PC-3 (cell line): ENCODE data around the gene ZFPL1. TPM values are rescaled to one million over a fixed set of nuclear protein-coding genes. Genes with fewer than 3 reads are reported as not detected.
A peak's percentile ranks its signal among the peaks of the same experiment; 100 is the strongest.

Experiments used
- ATAC-seq: fragments of 200-7000 bp; cut with Tn5 transposase; 2 replicates; pipeline ENCODE4 v1.9.1; 2020; ENCODE audit warnings: mild to moderate bottlenecking, moderate library complexity
- BruUV-seq: library from RNA; stranded (reverse); fragments of 400-500 nt; replicated peaks from 2 replicates; lab custom pipeline; 2021; lab: Mats Ljungman, UMichigan
- CTCF ChIA-PET: fragments of 300-600 bp; sonication (Branson Sonifier 250); formaldehyde crosslinking; loops from one replicate; lab custom pipeline; 2022; ENCODE audit warnings: antibody characterized with exemption; lab: Charles Lee
- POLR2A ChIA-PET: fragments of 300-600 bp; sonication (Branson Sonifier 250); formaldehyde crosslinking; loops from one replicate; lab custom pipeline; 2022; ENCODE audit warnings: antibody characterized with exemption; ENCODE audit not compliant: unreplicated experiment; lab: Charles Lee
- DNase-seq: peaks from one replicate; pipeline ENCODE4 v3.0.0-alpha.2; 2015
- H2AFZ ChIP-seq: fragments of 300-600 bp; sonication (generic); 2 replicates; pipeline ENCODE4 v1.6.0; 2016; ENCODE audit warnings: antibody characterized with exemption, low read length
- H3F3A ChIP-seq: fragments of 300-600 bp; sonication (generic); one replicate; pipeline ENCODE4 v1.6.0; 2017; ENCODE audit warnings: antibody characterized with exemption, low read length, control low read depth, mild to moderate bottlenecking; ENCODE audit not compliant: unreplicated experiment
- H3K27ac ChIP-seq: fragments of 300-600 bp; sonication (generic); 2 replicates; pipeline ENCODE4 v1.5.1; 2016; ENCODE audit warnings: mild to moderate bottlenecking, low read length
- H3K27me3 ChIP-seq: fragments of 300-600 bp; sonication (generic); 2 replicates; pipeline ENCODE4 v1.6.1; 2016; ENCODE audit warnings: low read length, mixed read lengths
- H3K36me3 ChIP-seq: fragments of 300-600 bp; sonication (generic); 2 replicates; pipeline ENCODE4 v1.6.1; 2016; ENCODE audit warnings: low read depth, mixed run types, low read length, mixed read lengths
- H3K4me1 ChIP-seq: fragments of 300-600 bp; sonication (generic); 2 replicates; pipeline ENCODE4 v1.5.1; 2016; ENCODE audit warnings: low read length; ENCODE audit not compliant: insufficient read depth
- H3K4me2 ChIP-seq: fragments of 300-600 bp; sonication (generic); 2 replicates; pipeline ENCODE4 v1.6.0; 2016; ENCODE audit warnings: low read length
- H3K4me3 ChIP-seq: fragments of 300-600 bp; sonication (generic); 2 replicates; pipeline ENCODE4 v1.5.1; 2016; ENCODE audit warnings: mild to moderate bottlenecking, low read length, mixed read lengths
- H3K79me2 ChIP-seq: fragments of 300-600 bp; sonication (generic); 2 replicates; pipeline ENCODE4 v1.6.1; 2017; ENCODE audit warnings: low read length, mixed read lengths
- H3K9ac ChIP-seq: fragments of 300-600 bp; sonication (generic); 2 replicates; pipeline ENCODE4 v1.6.0; 2016; ENCODE audit warnings: mild to moderate bottlenecking, low read length
- H3K9me2 ChIP-seq: fragments of 300-600 bp; sonication (generic); replicated peaks from 2 replicates; pipeline ENCODE4 v1.6.1; 2016; ENCODE audit warnings: mixed run types, low read length, mixed read lengths
- H3K9me3 ChIP-seq: fragments of 300-600 bp; sonication (generic); 2 replicates; pipeline ENCODE4 v1.6.1; 2016; ENCODE audit warnings: low read length, mixed read lengths
- H4K20me1 ChIP-seq: fragments of 300-600 bp; sonication (generic); 2 replicates; pipeline ENCODE4 v1.6.1; 2016; ENCODE audit warnings: low read length, mixed read lengths
- EZH2 ChIP-seq: fragments of 300-600 bp; sonication (generic); IDR thresholded peaks from one replicate; pipeline ENCODE4 v1.6.1; 2017; ENCODE audit warnings: antibody characterized with exemption, mild to moderate bottlenecking, low read length; ENCODE audit not compliant: unreplicated experiment
- EZH2phosphoT487 ChIP-seq: fragments of 300-600 bp; sonication (generic); IDR thresholded peaks from 2 replicates; pipeline ENCODE4 v1.6.1; 2018; ENCODE audit warnings: mild to moderate bottlenecking, antibody characterized with exemption, low read length, borderline replicate concordance
- intact Hi-C: fragments of 100-400 bp; cut with micrococcal nuclease; formaldehyde crosslinking; loops from 2 replicates; pipeline ENCODE4 v1.9.0; 2023
- total RNA-seq: library from RNA; depleted of rRNA; stranded (reverse); fragments of >200 nt; gene quantifications from 2 replicates; pipeline ENCODE4 v1.2.3, GENCODE V29; 2014
- TF ChIP-seq, protein P1 (sequence below): fragments of 300-600 bp; sonication (generic); conservative IDR thresholded peaks from 2 replicates; pipeline ENCODE4 v1.5.1; 2017; ENCODE audit warnings: antibody characterized with exemption, low read depth, mild to moderate bottlenecking, low read length

Gene ZFPL1
- total RNA-seq, 1 experiment from 2014 or later: 103 TPM

DNA sequence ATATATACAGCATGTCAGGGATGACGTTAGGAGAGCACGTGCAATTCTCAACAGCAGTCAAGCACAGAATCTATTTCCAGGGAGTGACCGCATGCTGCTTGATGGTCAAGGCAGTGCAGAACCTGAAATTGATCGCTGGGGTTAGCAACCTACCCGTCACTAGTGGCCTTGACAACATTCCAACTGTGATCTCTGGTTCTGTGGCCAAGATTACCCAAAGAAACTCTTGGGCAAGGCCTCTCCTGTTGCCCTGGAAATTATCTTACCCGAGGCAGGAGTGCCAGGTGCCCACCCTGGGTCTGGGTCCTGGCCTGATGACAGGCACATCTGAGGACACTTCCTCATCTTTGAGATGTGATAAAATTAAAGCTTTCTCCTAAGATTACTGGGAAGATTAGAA lies 29.8 kb downstream of the ZFPL1 start:
- peak overlapping the region; percentile 97; the same call in 1 of the 2 replicates for H3K4me2 ChIP-seq
- peaks cover 8% of the 10 kb centered on the region for H3F3A ChIP-seq
- H2AFZ ChIP-seq: no peak overlapping the region
- peaks cover 21% of the 10 kb centered on the region for H3K4me1 ChIP-seq
- TF ChIP-seq EZH2phosphoT487 (no peak), EZH2 (no peak)
- TF ChIP-seq, protein P1, sequence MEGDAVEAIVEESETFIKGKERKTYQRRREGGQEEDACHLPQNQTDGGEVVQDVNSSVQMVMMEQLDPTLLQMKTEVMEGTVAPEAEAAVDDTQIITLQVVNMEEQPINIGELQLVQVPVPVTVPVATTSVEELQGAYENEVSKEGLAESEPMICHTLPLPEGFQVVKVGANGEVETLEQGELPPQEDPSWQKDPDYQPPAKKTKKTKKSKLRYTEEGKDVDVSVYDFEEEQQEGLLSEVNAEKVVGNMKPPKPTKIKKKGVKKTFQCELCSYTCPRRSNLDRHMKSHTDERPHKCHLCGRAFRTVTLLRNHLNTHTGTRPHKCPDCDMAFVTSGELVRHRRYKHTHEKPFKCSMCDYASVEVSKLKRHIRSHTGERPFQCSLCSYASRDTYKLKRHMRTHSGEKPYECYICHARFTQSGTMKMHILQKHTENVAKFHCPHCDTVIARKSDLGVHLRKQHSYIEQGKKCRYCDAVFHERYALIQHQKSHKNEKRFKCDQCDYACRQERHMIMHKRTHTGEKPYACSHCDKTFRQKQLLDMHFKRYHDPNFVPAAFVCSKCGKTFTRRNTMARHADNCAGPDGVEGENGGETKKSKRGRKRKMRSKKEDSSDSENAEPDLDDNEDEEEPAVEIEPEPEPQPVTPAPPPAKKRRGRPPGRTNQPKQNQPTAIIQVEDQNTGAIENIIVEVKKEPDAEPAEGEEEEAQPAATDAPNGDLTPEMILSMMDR: no peak
- no peak overlapping the region for H3K4me3 ChIP-seq
- TSS peak; percentile 14 for BruUV-seq
- no peak overlapping the region for H3K9ac ChIP-seq
- H3K27ac ChIP-seq: no peak overlapping the region
- ATAC-seq: no peak
- H3K9me3 ChIP-seq: no peaks in the 10 kb centered on the region
- H3K9me2 ChIP-seq: no peaks in the 10 kb centered on the region
- no peaks in the 10 kb centered on the region for H3K36me3 ChIP-seq
- CTCF ChIA-PET: no interaction called here
- POLR2A ChIA-PET: interaction anchor here (0.6 kb wide), 2 partner anchors 106 to 115 kb away, joined by 6 to 7 read pairs; no protein-coding TSS in a partner anchor
- no peaks in the 10 kb centered on the region for H4K20me1 ChIP-seq
- H3K79me2 ChIP-seq: peaks cover 23% of the 10 kb centered on the region
- no peak for DNase-seq
- intact Hi-C loops: no loop called here
- H3K27me3 ChIP-seq: no peaks in the 10 kb centered on the region

DNA sequence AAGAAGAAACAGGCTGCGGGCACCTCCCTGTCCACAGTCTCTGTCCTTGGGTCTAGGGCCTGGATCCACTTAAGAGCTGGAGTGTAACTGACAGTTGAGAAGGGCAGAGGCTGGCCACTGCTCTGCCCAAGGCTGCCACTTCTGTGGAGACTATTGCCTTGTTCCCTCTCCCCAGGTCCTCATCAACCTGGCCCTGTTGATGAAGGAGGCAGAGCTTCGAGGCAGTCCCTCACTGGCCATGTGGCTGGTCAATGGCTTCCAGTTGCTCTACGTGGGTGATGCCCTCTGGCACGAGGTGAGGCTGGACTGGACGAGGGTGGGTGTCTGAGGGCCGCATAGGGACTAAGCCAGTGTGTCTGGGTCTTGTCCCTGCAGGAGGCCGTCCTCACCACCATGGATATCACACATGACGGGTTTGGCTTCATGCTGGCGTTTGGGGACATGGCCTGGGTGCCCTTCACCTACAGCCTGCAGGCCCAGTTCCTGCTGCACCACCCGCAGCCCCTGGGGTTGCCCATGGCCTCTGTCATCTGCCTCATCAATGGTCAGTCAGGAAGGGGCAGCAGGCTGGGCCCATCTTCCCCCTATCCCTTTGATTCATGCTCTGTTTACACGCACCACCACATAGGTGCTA lies 30.6 kb downstream of the ZFPL1 start:
- no peak overlapping the region for H3K9ac ChIP-seq

More for the DNA sequence above, 30.6 kb downstream of the ZFPL1 start:
- TF ChIP-seq, protein P1: no peak
- TF ChIP-seq EZH2 (no peak), EZH2phosphoT487 (no peak)
- no peak overlapping the region for H3K4me3 ChIP-seq
- ChIA-PET CTCF (no interaction called here), POLR2A (no interaction called here)
- no TSS peak for BruUV-seq
- H4K20me1 ChIP-seq: no peaks in the 10 kb centered on the region
- H3K36me3 ChIP-seq: peaks cover 2% of the 10 kb centered on the region; the same call in 1 of the 2 replicates
- ATAC-seq: no peak
- intact Hi-C loops: no loop called here
- no peaks in the 10 kb centered on the region for H3K27me3 ChIP-seq
- H3K9me3 ChIP-seq: no peaks in the 10 kb centered on the region
- no peak overlapping the region for H3K4me2 ChIP-seq
- peaks cover 11% of the 10 kb centered on the region for H3F3A ChIP-seq
- peaks cover 21% of the 10 kb centered on the region for H3K4me1 ChIP-seq
- H2AFZ ChIP-seq: no peak overlapping the region
- H3K27ac ChIP-seq: no peak overlapping the region
- DNase-seq: no peak
- H3K9me2 ChIP-seq: no peaks in the 10 kb centered on the region
- H3K79me2 ChIP-seq: peaks cover 24% of the 10 kb centered on the region
